Erythroblast (primary cell): ENCODE data around the gene CAMKV.

Source experiments
- GATA1 ChIP-seq: IDR thresholded peaks from 2 replicates; pipeline ENCODE4 v1.6.1; 2011; ENCODE audit warnings: low read depth, mild to moderate bottlenecking, control low read depth, low read length, moderate library complexity
- POLR2A ChIP-seq: IDR thresholded peaks from 2 replicates; pipeline ENCODE4 v1.6.1; 2011; ENCODE audit warnings: mild to moderate bottlenecking, low read length

- TF ChIP-seq POLR2A (no peak), GATA1 (no peak)
Measured at GRCh38 chr3:49842843-49843517, 26.7 kb downstream of the CAMKV start.
